ENCODE results near the gene CAPN9.

GRCh38 chr1:230771773-230772354 is 24.7 kb downstream of the CAPN9 start:
- TF ChIP-seq CTCF (optimal IDR thresholded peaks at IDR 0.05 in 1 of 3, IDR thresholded peaks at IDR 0.05 in 1 of 3, conservative IDR thresholded peaks at IDR 0.05 in 1 of 3; ENCODE audit: extremely low read depth in 1 of 3, insufficient read depth in 2 of 3, low read length in 3 of 3) (no peak), EZH2 (IDR thresholded peaks at IDR 0.05; ENCODE audit: low read length) (no peak)
